Measurements from ENCODE around the gene KRTAP9-7.

KRTAP9-7 gene

GRCh38 chr17:41322094-41322902 lies 46.8 kb downstream of the KRTAP9-7 start:
- no peaks in the 10 kb centered on the region for H3K27me3 ChIP-seq (ENCODE audit: insufficient read depth, poor library complexity, severe bottlenecking)
- H3K4me3 ChIP-seq (replicated peaks; ENCODE audit: insufficient read depth, low read length), result no peak overlapping the region
- no peak overlapping the region for H3K27ac ChIP-seq (replicated peaks)
- no peak for TF ChIP-seq REST (IDR thresholded peaks at IDR 0.05; ENCODE audit: insufficient replicate concordance, low read depth)
- no peak for TF ChIP-seq SPI1 (IDR thresholded peaks at IDR 0.05; ENCODE audit: borderline replicate concordance, low read depth)
- TF ChIP-seq POLR2AphosphoS5 (IDR thresholded peaks at IDR 0.05; ENCODE audit: low read depth), result no peak
- no peak for TF ChIP-seq GABPA (IDR thresholded peaks at IDR 0.05; ENCODE audit: low read depth)
- peak; percentile 52 for TF ChIP-seq CTCF (IDR thresholded peaks at IDR 0.05; ENCODE audit: insufficient read depth, low read length)
- DNase-seq (ENCODE audit: low read depth in 1 of 2, low spot score in 1 of 2), result peak in 1 of 2 experiments; percentile 9

GRCh38 chr17:41322903-41323895 lies 47.7 kb downstream of the KRTAP9-7 start:
- no peak for TF ChIP-seq SPI1 (IDR thresholded peaks at IDR 0.05; ENCODE audit: borderline replicate concordance, low read depth)
- TF ChIP-seq REST (IDR thresholded peaks at IDR 0.05; ENCODE audit: insufficient replicate concordance, low read depth), result no peak
- no peak for TF ChIP-seq POLR2AphosphoS5 (IDR thresholded peaks at IDR 0.05; ENCODE audit: low read depth)
- TF ChIP-seq GABPA (IDR thresholded peaks at IDR 0.05; ENCODE audit: low read depth), result no peak
- no peak for TF ChIP-seq CTCF (IDR thresholded peaks at IDR 0.05; ENCODE audit: insufficient read depth, low read length)
- H3K4me3 ChIP-seq (replicated peaks; ENCODE audit: insufficient read depth, low read length), result no peak overlapping the region
- no peak for DNase-seq (ENCODE audit: low read depth in 1 of 2, low spot score in 1 of 2)
- H3K27me3 ChIP-seq (ENCODE audit: insufficient read depth, poor library complexity, severe bottlenecking), result no peaks in the 10 kb centered on the region
- H3K27ac ChIP-seq (replicated peaks), result no peak overlapping the region

GRCh38 chr17:41324180-41325075 lies 48.9 kb downstream of the KRTAP9-7 start:
- DNase-seq (ENCODE audit: low read depth in 1 of 2, low spot score in 1 of 2), result no peak
- Histone ChIP-seq H3K4me3 (replicated peaks; ENCODE audit: insufficient read depth, low read length) (no peak overlapping the region), H3K27ac (replicated peaks) (no peak overlapping the region), H3K27me3 (ENCODE audit: insufficient read depth, poor library complexity, severe bottlenecking) (no peaks in the 10 kb centered on the region)
- TF ChIP-seq CTCF (IDR thresholded peaks at IDR 0.05; ENCODE audit: insufficient read depth, low read length) (no peak), SPI1 (IDR thresholded peaks at IDR 0.05; ENCODE audit: borderline replicate concordance, low read depth) (no peak), POLR2AphosphoS5 (IDR thresholded peaks at IDR 0.05; ENCODE audit: low read depth) (no peak), REST (IDR thresholded peaks at IDR 0.05; ENCODE audit: insufficient replicate concordance, low read depth) (no peak), GABPA (IDR thresholded peaks at IDR 0.05; ENCODE audit: low read depth) (no peak)
